Fibroblast of mammary gland (primary cell): Measurements from ENCODE around the gene CCDC158.

ENCODE experiments used
- DNase-seq: peaks from one replicate; pipeline ENCODE4 v3.0.0-alpha.2; 2010; ENCODE audit warnings: low read depth
- H3K4me3 ChIP-seq: 2 replicates; pipeline ENCODE4 v1.5.1; 2011; ENCODE audit warnings: low read depth, mild to moderate bottlenecking, low read length, moderate library complexity; ENCODE audit not compliant: control insufficient read depth
- CTCF ChIP-seq: conservative IDR thresholded peaks from 2 replicates; pipeline ENCODE4 v1.5.1; 2011; ENCODE audit warnings: low read depth, low read length, inconsistent platforms; ENCODE audit not compliant: control insufficient read depth, insufficient read depth

Gene CCDC158

GRCh38 chr4:76309939-76310550 is 110.9 kb downstream of the CCDC158 start:
- TF ChIP-seq CTCF, result no peak
- no peak for DNase-seq
- no peak overlapping the region for H3K4me3 ChIP-seq

GRCh38 chr4:76308548-76308947 is 112.4 kb downstream of the CCDC158 start:
- no peak overlapping the region for H3K4me3 ChIP-seq
- TF ChIP-seq CTCF, result no peak
- DNase-seq, result no peak

GRCh38 chr4:76307660-76308014 is 113.3 kb downstream of the CCDC158 start:
- H3K4me3 ChIP-seq, result peak overlapping the region; percentile 82
- DNase-seq, result no peak
- no peak for TF ChIP-seq CTCF

DNA sequence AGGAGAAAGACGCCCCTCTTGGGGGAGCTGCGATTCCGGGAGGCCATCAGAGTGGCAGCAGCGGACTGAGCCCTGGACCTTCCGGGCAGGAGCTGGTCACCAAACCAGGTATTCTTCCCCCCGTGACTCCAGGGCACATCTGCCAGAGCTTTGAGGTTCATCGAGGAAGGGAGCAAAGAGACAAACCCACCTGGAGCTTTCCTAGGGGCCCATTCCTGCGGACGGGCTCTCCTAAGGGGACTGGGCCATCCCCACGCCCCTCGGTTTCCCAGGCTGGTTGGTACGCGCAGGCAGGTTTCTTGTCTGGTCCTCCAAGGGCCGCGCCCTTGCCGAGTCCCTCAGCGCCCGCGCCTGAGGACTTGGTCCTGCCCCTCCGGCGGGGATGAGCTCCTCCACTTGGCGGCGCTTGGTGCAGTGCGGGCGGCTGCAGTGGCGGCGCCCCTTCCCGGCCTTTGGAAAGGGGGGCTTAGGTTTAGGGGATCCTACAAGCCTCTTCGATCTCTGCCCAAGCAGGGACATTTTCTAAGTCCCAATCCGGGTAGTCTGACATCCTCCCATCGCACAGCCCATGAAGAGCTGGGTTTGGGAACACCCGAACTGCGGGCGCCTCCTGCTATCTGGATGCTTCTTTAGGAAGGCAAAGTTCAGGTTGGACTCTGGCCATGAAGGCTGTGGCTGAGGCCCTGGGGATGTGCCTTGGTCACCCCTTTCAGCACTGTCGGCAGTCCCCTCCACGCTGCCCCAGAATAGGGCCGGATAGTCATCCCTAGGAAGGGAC is 113.9 kb downstream of the CCDC158 start:
- peak overlapping the region; percentile 82 for H3K4me3 ChIP-seq
- DNase-seq, result peak; percentile 41
- TF ChIP-seq CTCF, result peak; percentile 24

DNA sequence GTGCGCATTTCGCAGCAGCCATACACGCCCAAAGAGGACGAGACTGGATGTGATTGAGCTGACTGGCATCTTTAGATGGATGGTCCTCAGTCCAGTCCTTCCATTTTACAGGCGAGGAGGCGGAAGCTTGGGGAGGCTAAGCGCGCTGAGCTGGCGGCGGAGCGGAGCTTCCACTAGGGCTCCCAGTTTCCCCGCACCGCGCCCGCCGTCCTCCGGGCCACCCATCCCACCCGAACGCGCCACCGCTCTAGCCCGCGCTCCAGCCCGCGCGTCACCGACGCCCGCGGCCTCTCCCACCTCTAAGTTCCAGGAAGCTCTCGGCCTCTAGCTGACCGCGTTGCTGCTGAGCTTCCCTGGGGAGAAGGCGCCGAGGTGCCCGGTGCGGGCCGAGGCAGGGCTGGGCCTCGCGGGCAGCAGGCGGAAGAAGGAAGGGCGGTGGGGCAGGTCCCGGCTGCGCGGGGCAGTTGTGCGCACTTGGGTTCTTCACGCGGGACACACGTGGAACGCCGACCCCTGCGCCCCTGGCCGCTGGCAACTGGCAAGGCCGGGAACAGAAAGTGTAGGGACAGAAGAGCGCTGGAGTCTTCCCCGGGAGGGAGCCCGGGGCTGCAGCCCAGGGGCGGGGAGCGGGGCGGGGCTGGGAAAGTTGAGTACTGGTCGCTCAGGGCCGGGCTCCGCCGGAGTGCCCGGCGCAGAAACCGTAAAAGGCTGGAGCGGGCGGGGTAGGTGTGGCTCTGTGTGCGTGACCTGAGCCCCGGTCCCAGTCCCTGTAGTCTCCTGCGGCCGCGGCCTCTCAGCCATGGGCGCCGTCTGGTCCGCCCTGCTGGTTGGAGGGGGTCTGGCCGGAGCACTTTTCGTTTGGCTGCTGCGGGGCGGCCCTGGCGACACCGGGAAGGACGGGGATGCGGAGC is 114.7 kb downstream of the CCDC158 start, which contains the start of gene STBD1:
Gene STBD1, plus strand, starts transcription at position 763 of the 911 bp plus-strand sequence. Its CDS starts 37 bp downstream, at position 800.
- no peak for TF ChIP-seq CTCF
- H3K4me3 ChIP-seq, result peak within 1 kb of the TSS; percentile 82
- peak; percentile 59 for DNase-seq

DNA sequence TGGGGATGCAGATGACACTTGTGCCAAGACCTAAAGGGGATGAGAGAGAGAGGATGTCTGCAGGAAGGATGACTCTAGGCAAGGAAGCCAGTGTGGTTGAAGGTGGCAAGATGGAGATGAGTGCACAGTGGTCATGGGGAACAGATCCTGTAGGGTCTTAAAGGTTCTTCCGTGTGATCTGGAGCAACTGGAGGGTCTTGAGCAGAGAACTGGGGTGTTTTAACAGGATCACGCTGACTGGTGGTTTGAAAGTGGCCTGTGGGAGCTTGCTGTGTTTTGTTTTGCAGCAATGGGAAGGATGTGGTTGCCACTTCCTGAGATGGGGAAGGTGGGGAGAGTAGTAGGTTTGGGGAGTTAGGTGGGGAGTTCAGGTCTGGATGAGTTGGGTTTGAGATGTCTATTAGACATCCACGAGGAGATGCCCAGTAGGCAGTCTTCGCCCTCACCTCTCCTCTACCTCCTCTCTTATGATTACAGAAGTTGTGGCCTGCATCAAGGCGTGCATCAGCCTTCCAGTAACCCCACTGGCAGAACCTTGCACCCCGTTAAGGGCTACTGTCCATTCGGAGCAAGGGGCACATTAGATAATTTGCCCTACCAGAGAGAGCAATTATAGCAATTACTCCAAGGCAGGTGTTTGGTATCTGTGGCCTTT is 115.8 kb downstream of the CCDC158 start:
- H3K4me3 ChIP-seq, result peak overlapping the region; percentile 82

More for the DNA sequence above, 115.8 kb downstream of the CCDC158 start:
- DNase-seq, result no peak
- no peak for TF ChIP-seq CTCF
